Large intestine (tissue), 3 donors: ENCODE data around the gene KIAA1328. TPM values are rescaled to one million over a fixed set of nuclear protein-coding genes. Genes with fewer than 3 reads are reported as not detected.

Experiments
- DNase-seq, 2 donors: peaks; one replicate each; pipeline versions ENCODE4 v3.0.0 to v3.0.0-alpha.2; 2013
- H3K27ac ChIP-seq: one replicate; pipeline ENCODE4 v1.5.1; 2013; ENCODE audit warnings: low read length
- H3K27me3 ChIP-seq: 2 replicates; pipeline ENCODE4 v1.6.1; 2013; ENCODE audit warnings: low read length; ENCODE audit not compliant: control insufficient read depth, insufficient read depth
- H3K36me3 ChIP-seq: 2 replicates; pipeline ENCODE4 v1.6.1; 2013; ENCODE audit warnings: low read length; ENCODE audit not compliant: control insufficient read depth, insufficient read depth
- H3K4me1 ChIP-seq: one replicate; pipeline ENCODE4 v1.6.1; 2013; ENCODE audit warnings: low read length; ENCODE audit not compliant: control insufficient read depth, insufficient read depth
- H3K4me3 ChIP-seq: one replicate; pipeline ENCODE4 v1.5.1; 2013; ENCODE audit warnings: low read length
- H3K9me3 ChIP-seq: one replicate; pipeline ENCODE4 v1.6.1; 2013; ENCODE audit warnings: mild to moderate bottlenecking, low read depth, low read length, moderate library complexity; ENCODE audit not compliant: control insufficient read depth
- WGBS: methylation state at CpG from one replicate; pipeline ENCODE4 v1.1.5; 2013; ENCODE audit warnings: low lambda C conversion rate; ENCODE audit not compliant: insufficient coverage; 5-methylcytosine and 5-hydroxymethylcytosine counted together
- polyA plus RNA-seq: library from polyadenylated mRNA; unstranded; fragments of 120-200 nt; gene quantifications from one replicate; pipeline ENCODE4 v1.2.1, GENCODE V29; 2013

Gene KIAA1328
- polyA plus RNA-seq, 1 donor = 7.0 TPM

DNA sequence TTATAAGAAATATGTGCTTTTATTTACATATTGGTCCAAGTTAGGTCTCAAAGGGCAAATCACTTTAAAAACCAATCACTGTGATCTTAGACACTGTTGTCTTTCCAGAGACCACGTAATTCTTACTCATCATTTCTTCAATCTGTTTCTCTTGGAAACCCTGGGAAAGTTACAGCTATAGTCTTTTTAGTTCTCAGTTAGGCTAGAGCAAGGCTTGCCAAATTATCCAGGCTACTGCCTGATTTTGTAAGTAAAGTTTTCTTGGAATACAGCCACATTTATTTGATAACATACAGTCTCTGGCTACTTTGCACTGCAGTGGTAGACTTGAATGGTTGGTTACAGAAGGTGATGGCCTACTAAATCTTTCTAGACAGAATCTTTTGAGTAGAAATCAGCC lies 106.0 kb downstream of the KIAA1328 start:
- H3K36me3 ChIP-seq = no peaks in the 10 kb centered on the region
- no peak overlapping the region for H3K4me3 ChIP-seq
- no peaks in the 10 kb centered on the region for H3K27me3 ChIP-seq
- peaks cover 3% of the 10 kb centered on the region for H3K9me3 ChIP-seq
- 100% methylated on average over 1 of the region's 1 CpG for WGBS
- H3K27ac ChIP-seq = no peak overlapping the region
- DNase-seq = no peak
- no peaks in the 10 kb centered on the region for H3K4me1 ChIP-seq

DNA sequence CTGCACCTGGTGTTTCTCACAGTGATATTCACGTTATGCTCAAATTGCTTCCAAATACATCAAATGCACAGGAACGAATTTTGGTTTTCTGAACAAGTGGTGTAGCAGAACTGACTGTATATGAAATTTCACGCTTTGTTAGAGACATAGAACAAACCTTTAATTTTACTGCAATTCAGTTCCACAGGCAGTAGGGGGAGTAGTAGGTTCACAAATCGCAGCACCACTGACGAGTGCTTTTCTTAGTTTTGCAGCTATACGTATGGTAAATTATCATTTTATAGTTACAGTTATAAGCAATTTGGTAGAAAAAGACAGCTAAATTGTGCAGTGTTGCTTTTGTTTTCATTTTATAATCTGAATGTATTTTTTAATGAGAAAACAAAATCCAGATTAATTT lies 113.3 kb downstream of the KIAA1328 start:
- peak; percentile 1 to 14 for DNase-seq
- no peaks in the 10 kb centered on the region for H3K36me3 ChIP-seq
- H3K27ac ChIP-seq = no peak overlapping the region
- WGBS = no CpG with 5 or more reads among the region's 6 CpGs
- H3K4me1 ChIP-seq = no peaks in the 10 kb centered on the region
- H3K27me3 ChIP-seq = no peaks in the 10 kb centered on the region
- peaks cover 3% of the 10 kb centered on the region for H3K9me3 ChIP-seq
- no peak overlapping the region for H3K4me3 ChIP-seq

DNA sequence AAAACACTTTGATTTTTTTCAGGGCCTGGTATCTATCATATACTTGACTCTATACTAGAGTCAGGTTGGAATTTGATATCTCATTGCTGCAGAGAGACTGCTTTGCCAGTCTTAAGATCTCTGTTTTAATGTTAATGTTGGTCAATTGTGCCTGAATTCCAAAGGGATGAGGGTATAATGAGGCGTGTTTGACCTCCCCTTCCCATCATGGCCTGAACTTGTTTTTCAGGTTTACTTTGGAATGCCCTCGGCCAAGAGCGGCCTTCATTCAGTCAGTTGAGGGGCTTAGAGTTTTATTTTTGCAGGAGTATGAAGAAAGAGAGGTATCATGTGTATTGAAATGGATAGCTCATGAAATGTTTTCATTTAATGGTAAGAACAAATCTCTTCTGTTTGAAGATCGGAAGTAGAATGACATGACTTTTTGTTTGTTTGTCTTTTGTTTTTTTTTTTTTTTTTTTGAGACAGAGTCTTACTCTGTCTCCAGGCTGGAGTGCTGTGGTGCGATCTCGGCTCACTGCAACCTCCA lies 119.0 kb downstream of the KIAA1328 start:
- Histone ChIP-seq H3K36me3 (no peaks in the 10 kb centered on the region), H3K27ac (no peak overlapping the region), H3K27me3 (no peaks in the 10 kb centered on the region), H3K9me3 (no peaks in the 10 kb centered on the region), H3K4me1 (no peaks in the 10 kb centered on the region), H3K4me3 (no peak overlapping the region)
- no peak for DNase-seq
- WGBS = no CpG with 5 or more reads among the region's 6 CpGs

- H3K4me3 ChIP-seq = no peak overlapping the region
Observed at GRCh38 chr18:36950282-36950681, 121.4 kb downstream of the KIAA1328 start.

GRCh38 chr18:36950960-36951359 lies 122.0 kb downstream of the KIAA1328 start:
- no peaks in the 10 kb centered on the region for H3K9me3 ChIP-seq
- 13% methylated on average over 1 of the region's 2 CpGs for WGBS

More at GRCh38 chr18:36950282-36950681, 121.4 kb downstream of the KIAA1328 start:
- no peak overlapping the region for H3K27ac ChIP-seq
- no peaks in the 10 kb centered on the region for H3K9me3 ChIP-seq
- DNase-seq = no peak
- H3K4me1 ChIP-seq = no peaks in the 10 kb centered on the region
- WGBS = 50% methylated on average over 1 of the region's 4 CpGs
- no peaks in the 10 kb centered on the region for H3K36me3 ChIP-seq
- no peaks in the 10 kb centered on the region for H3K27me3 ChIP-seq

DNA sequence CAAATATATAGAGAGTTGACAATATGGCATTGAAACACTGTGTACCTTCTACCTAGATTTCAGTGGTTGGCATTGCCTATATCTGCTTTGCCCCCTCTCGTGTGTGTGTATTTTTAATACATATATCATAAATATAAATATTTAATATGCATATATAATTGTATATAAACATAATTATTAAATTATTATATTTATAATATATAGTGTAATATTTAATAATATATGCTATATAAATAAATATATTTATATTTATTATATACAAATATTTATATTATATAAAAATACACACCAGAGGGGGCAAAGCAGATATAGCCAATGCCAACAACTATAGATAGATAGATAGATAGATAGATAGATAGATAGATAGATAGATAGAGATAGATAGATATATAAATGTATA lies 124.1 kb downstream of the KIAA1328 start:
- Histone ChIP-seq H3K36me3 (no peaks in the 10 kb centered on the region), H3K4me3 (no peak overlapping the region), H3K9me3 (no peaks in the 10 kb centered on the region), H3K27me3 (no peaks in the 10 kb centered on the region), H3K4me1 (no peaks in the 10 kb centered on the region), H3K27ac (no peak overlapping the region)
- 100% methylated on average over 1 of the region's 1 CpG for WGBS
- no peak for DNase-seq

More at GRCh38 chr18:36950960-36951359, 122.0 kb downstream of the KIAA1328 start:
- no peak overlapping the region for H3K27ac ChIP-seq
- H3K4me1 ChIP-seq = no peaks in the 10 kb centered on the region
- H3K27me3 ChIP-seq = no peaks in the 10 kb centered on the region
- H3K36me3 ChIP-seq = no peaks in the 10 kb centered on the region
- no peak for DNase-seq
- no peak overlapping the region for H3K4me3 ChIP-seq

DNA sequence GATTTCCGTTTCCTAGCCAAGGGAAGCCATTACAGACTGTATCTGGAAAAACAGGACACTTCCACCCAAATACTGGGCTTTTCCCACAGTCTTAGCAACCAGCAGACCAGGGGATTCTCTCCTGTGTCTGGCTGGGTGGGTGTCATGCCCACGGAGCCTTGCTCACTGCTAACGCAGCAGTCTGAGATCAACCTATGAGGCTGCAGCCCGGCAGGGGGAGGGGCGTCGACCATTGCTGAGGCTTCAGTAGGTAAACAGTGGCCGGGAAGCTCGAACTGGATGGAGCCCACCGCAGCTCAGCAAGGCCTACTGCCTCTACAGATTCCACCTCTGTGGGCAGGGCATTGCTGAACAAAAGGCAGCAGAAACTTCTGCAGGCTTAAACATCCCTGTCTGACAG lies 131.1 kb downstream of the KIAA1328 start:
- no peaks in the 10 kb centered on the region for H3K9me3 ChIP-seq
- H3K27me3 ChIP-seq = no peaks in the 10 kb centered on the region
- no peaks in the 10 kb centered on the region for H3K4me1 ChIP-seq
- no peak overlapping the region for H3K4me3 ChIP-seq
- H3K27ac ChIP-seq = no peak overlapping the region
- H3K36me3 ChIP-seq = peaks cover 3% of the 10 kb centered on the region
- DNase-seq = no peak
- WGBS = no CpG with 5 or more reads among the region's 9 CpGs

- H3K9me3 ChIP-seq = no peaks in the 10 kb centered on the region
- H3K27me3 ChIP-seq = no peaks in the 10 kb centered on the region
- no peak overlapping the region for H3K27ac ChIP-seq
- DNase-seq = no peak
- no peak overlapping the region for H3K4me3 ChIP-seq
- peaks cover 3% of the 10 kb centered on the region for H3K36me3 ChIP-seq
- WGBS = 100% methylated on average over 1 of the region's 2 CpGs
- no peaks in the 10 kb centered on the region for H3K4me1 ChIP-seq
Observed at GRCh38 chr18:36963464-36963863, 134.5 kb downstream of the KIAA1328 start.

DNA sequence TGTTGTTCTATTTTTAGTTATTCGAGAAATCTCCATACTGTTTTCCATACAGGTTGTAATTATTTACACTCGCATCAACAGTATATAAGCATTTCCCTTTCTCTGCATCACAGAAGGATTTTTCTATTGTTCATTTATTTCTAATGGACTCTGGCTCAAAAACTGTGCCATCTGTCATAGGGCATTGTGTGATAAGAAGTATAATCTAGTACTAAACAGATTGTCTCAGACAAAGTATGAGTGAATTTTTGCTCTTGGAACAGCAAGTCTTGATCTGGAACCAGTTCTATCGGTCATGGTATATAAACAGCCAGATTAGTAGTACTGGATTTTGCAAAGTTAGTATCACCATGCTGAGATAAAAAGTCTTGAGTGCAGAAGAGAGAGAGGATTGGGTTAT lies 145.8 kb downstream of the KIAA1328 start:
- WGBS = 100% methylated on average over 2 of the region's 3 CpGs
- no peaks in the 10 kb centered on the region for H3K4me1 ChIP-seq
- peak in 1 of 2 donors; percentile 4 for DNase-seq
- no peak overlapping the region for H3K4me3 ChIP-seq
- no peaks in the 10 kb centered on the region for H3K36me3 ChIP-seq
- H3K27me3 ChIP-seq = no peaks in the 10 kb centered on the region
- no peak overlapping the region for H3K27ac ChIP-seq
- no peaks in the 10 kb centered on the region for H3K9me3 ChIP-seq

DNA sequence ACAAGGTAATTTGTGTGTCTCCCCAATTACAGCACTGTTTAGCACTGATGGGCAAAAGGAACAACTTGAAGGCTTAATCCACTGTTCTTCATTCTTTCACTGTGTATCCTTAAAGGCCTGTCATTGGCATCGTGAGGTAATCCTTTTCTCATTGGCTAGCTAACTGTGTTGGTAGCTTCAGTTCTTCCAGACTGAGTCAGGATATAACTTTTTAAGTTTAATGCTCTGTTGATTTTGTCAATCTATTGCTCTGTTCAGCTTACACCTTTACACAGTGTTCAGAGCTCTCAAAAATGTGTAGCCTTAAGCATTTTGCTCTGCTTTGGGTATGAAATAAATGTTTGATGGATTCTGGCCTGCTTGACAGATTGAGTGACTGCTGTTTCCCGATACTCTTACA lies 148.2 kb downstream of the KIAA1328 start:
- H3K27me3 ChIP-seq = no peaks in the 10 kb centered on the region
- no CpG with 5 or more reads among the region's 2 CpGs for WGBS

GRCh38 chr18:36993068-36993467 lies 164.1 kb downstream of the KIAA1328 start:
- peaks cover 4% of the 10 kb centered on the region for H3K9me3 ChIP-seq
- no peak for DNase-seq
- no peaks in the 10 kb centered on the region for H3K36me3 ChIP-seq
- H3K27ac ChIP-seq = no peak overlapping the region
- H3K4me3 ChIP-seq = no peak overlapping the region
- H3K4me1 ChIP-seq = no peaks in the 10 kb centered on the region
- no peaks in the 10 kb centered on the region for H3K27me3 ChIP-seq

More for the DNA sequence above, 148.2 kb downstream of the KIAA1328 start:
- Histone ChIP-seq H3K36me3 (no peaks in the 10 kb centered on the region), H3K4me3 (no peak overlapping the region), H3K9me3 (no peaks in the 10 kb centered on the region), H3K27ac (no peak overlapping the region), H3K4me1 (no peaks in the 10 kb centered on the region)
- DNase-seq = no peak
